PC-9 (cell line): ENCODE results near the gene SLC25A11. TPM values are rescaled to one million over a fixed set of nuclear protein-coding genes. Genes with fewer than 3 reads are reported as not detected.

ENCODE experiments used
- BruUV-seq: library from RNA; stranded (reverse); fragments of 400-500 nt; replicated peaks from 2 replicates; lab custom pipeline; 2021; lab: Mats Ljungman, UMichigan
- CTCF ChIA-PET: fragments of 300-600 bp; sonication (Branson Sonifier 250); formaldehyde crosslinking; loops from one replicate; lab custom pipeline; 2022; ENCODE audit warnings: antibody characterized with exemption; lab: Charles Lee
- POLR2A ChIA-PET: fragments of 300-600 bp; sonication (Branson Sonifier 250); formaldehyde crosslinking; loops from one replicate; lab custom pipeline; 2022; ENCODE audit warnings: antibody characterized with exemption; ENCODE audit not compliant: unreplicated experiment; lab: Charles Lee
- DNase-seq, 2 experiments: peaks; one replicate each; pipeline versions ENCODE4 v3.0.0 to v3.0.0-alpha.2; 2015 to 2022; ENCODE audit warnings: mixed read lengths in 1 of 2
- H2AFZ ChIP-seq: fragments of 200-600 bp; sonication (generic); 2 replicates; pipeline ENCODE4 v1.8.1; 2017; ENCODE audit warnings: antibody characterized with exemption
- H3F3A ChIP-seq: fragments of 200-600 bp; sonication (generic); 2 replicates; pipeline ENCODE4 v1.8.1; 2017; ENCODE audit warnings: antibody characterized with exemption, mild to moderate bottlenecking, low read depth; ENCODE audit not compliant: insufficient read depth
- H3K27ac ChIP-seq: fragments of 200-600 bp; sonication (generic); 2 replicates; pipeline ENCODE4 v1.6.1; 2016; ENCODE audit warnings: mixed run types
- H3K27me3 ChIP-seq: fragments of 200-600 bp; sonication (generic); 2 replicates; pipeline ENCODE4 v1.6.1; 2016; ENCODE audit warnings: low read depth, mixed run types; ENCODE audit not compliant: insufficient read depth
- H3K36me3 ChIP-seq: fragments of 200-600 bp; sonication (generic); 2 replicates; pipeline ENCODE4 v1.6.1; 2016; ENCODE audit warnings: low read depth, mixed run types
- H3K4me1 ChIP-seq: fragments of 200-600 bp; sonication (generic); replicated peaks from 2 replicates; pipeline ENCODE4 v1.6.1; 2016; ENCODE audit warnings: mixed run types; ENCODE audit not compliant: insufficient read depth
- H3K4me2 ChIP-seq: fragments of 200-600 bp; sonication (generic); 2 replicates; pipeline ENCODE4 v1.6.1; 2017; ENCODE audit warnings: mixed run types
- H3K4me3 ChIP-seq: fragments of 200-600 bp; sonication (generic); 2 replicates; pipeline ENCODE4 v1.6.1; 2016; ENCODE audit warnings: mixed run types
- H3K79me2 ChIP-seq: fragments of 200-600 bp; sonication (generic); 2 replicates; pipeline ENCODE4 v1.6.1; 2017; ENCODE audit warnings: low read depth, mixed run types
- H3K9me2 ChIP-seq: fragments of 200-600 bp; sonication (generic); 2 replicates; pipeline ENCODE4 v1.8.1; 2017; ENCODE audit warnings: mild to moderate bottlenecking; ENCODE audit not compliant: insufficient read depth
- H3K9me3 ChIP-seq: fragments of 200-600 bp; sonication (generic); 2 replicates; pipeline ENCODE4 v1.8.1; 2016; ENCODE audit warnings: low read depth; ENCODE audit not compliant: insufficient read depth
- H4K20me1 ChIP-seq: fragments of 200-600 bp; sonication (generic); 2 replicates; pipeline ENCODE4 v1.8.1; 2017; ENCODE audit not compliant: insufficient read depth
- CTCF ChIP-seq: fragments of 200-600 bp; sonication (generic); conservative IDR thresholded peaks from 2 replicates; pipeline ENCODE4 v1.6.1; 2017; ENCODE audit warnings: mixed run types, antibody characterized with exemption, mild to moderate bottlenecking, moderate library complexity
- EZH2 ChIP-seq: fragments of 200-600 bp; sonication (generic); IDR thresholded peaks from 2 replicates; pipeline ENCODE4 v1.8.0; 2017; ENCODE audit warnings: antibody characterized with exemption, low read depth
- intact Hi-C: fragments of 100-400 bp; cut with micrococcal nuclease; formaldehyde crosslinking; loops from one replicate; pipeline ENCODE4 v1.10.0; 2022; ENCODE audit not compliant: unreplicated experiment
- total RNA-seq: library from RNA; stranded (reverse); gene quantifications from 2 replicates; pipeline ENCODE4 v1.2.3, GENCODE V29; 2021

Gene SLC25A11
- total RNA-seq, 1 experiment from 2014 or later = 56.2 TPM

- H3K9me2 ChIP-seq = no peaks in the 10 kb centered on the region
- no peaks in the 10 kb centered on the region for H3K9me3 ChIP-seq
- TSS peak; percentile 62 for BruUV-seq
- intact Hi-C loops = loop anchor here (10.0 kb wide), 1 partner anchor 112 kb away; the partner anchor contains the start of gene MINK1
- peaks cover 92% of the 10 kb centered on the region for H3F3A ChIP-seq
- H3K4me2 ChIP-seq = peak overlapping the region; percentile 84
- H3K4me3 ChIP-seq = peak overlapping the region; percentile 99
- DNase-seq = no peak
- peaks cover 40% of the 10 kb centered on the region for H3K4me1 ChIP-seq
- no peak for TF ChIP-seq CTCF
- no peak for TF ChIP-seq EZH2
- no peak overlapping the region for H2AFZ ChIP-seq
- peaks cover 39% of the 10 kb centered on the region for H4K20me1 ChIP-seq
- peak overlapping the region; percentile 99 for H3K27ac ChIP-seq
- peaks cover 34% of the 10 kb centered on the region for H3K36me3 ChIP-seq
- peaks cover 76% of the 10 kb centered on the region for H3K79me2 ChIP-seq
- POLR2A ChIA-PET = interaction anchor here (0.6 to 3.0 kb wide), 3 partner anchors 21 to 1138 kb away, joined by 4 to 42 read pairs (median 5); partner anchors contain the start of gene SPAG7
- CTCF ChIA-PET = interaction anchor here (0.6 kb wide), 1 partner anchor 86 kb away, joined by 8 read pairs; no protein-coding TSS in a partner anchor
- H3K27me3 ChIP-seq = no peaks in the 10 kb centered on the region
These were observed 6.6 kb upstream of the SLC25A11 start for GRCh38 chr17:4946312-4946976.

GRCh38 chr17:4945944-4946280 is 6.1 kb upstream of the SLC25A11 start:
- Histone ChIP-seq H3K9me3 (no peaks in the 10 kb centered on the region), H4K20me1 (peaks cover 39% of the 10 kb centered on the region), H3K9me2 (no peaks in the 10 kb centered on the region), H2AFZ (no peak overlapping the region), H3K4me1 (peaks cover 39% of the 10 kb centered on the region), H3K27me3 (no peaks in the 10 kb centered on the region), H3K27ac (peak overlapping the region; percentile 99), H3K4me3 (peak overlapping the region; percentile 99), H3K79me2 (peaks cover 78% of the 10 kb centered on the region), H3K36me3 (peaks cover 34% of the 10 kb centered on the region), H3F3A (peaks cover 92% of the 10 kb centered on the region), H3K4me2 (peak overlapping the region; percentile 84)
- intact Hi-C loops = loop anchor here (1.0 to 10.0 kb wide), 2 partner anchors 21 to 111 kb away; partner anchors contain the start of genes MINK1 and SPAG7
- no peak for DNase-seq
- TF ChIP-seq EZH2 (no peak), CTCF (no peak)
- BruUV-seq = no TSS peak
- POLR2A ChIA-PET = interaction anchor here (0.6 to 1.6 kb wide), 3 partner anchors 21 to 1138 kb away, joined by 4 to 7 read pairs (median 5); partner anchors contain the start of gene SPAG7
- CTCF ChIA-PET = interaction anchor here (0.6 kb wide), 1 partner anchor 86 kb away, joined by 8 read pairs; no protein-coding TSS in a partner anchor

- Histone ChIP-seq H2AFZ (no peak overlapping the region), H3K4me1 (peaks cover 33% of the 10 kb centered on the region), H3K27me3 (no peaks in the 10 kb centered on the region), H3K27ac (peak overlapping the region; percentile 99), H3K4me3 (peak overlapping the region; percentile 99; the same call in 1 of the 2 replicates), H4K20me1 (peaks cover 39% of the 10 kb centered on the region), H3K4me2 (peak overlapping the region; percentile 84), H3K9me3 (no peaks in the 10 kb centered on the region), H3K9me2 (no peaks in the 10 kb centered on the region), H3K79me2 (peaks cover 78% of the 10 kb centered on the region), H3F3A (peaks cover 91% of the 10 kb centered on the region), H3K36me3 (peaks cover 34% of the 10 kb centered on the region)
- TF ChIP-seq EZH2 = no peak
- no peak for TF ChIP-seq CTCF
- intact Hi-C loops = loop anchor here (1.0 to 10.0 kb wide), 2 partner anchors 22 to 111 kb away; partner anchors contain the start of genes MINK1 and SPAG7
- ChIA-PET CTCF (interaction anchor here (0.7 kb wide), 2 partner anchors 305 to 613 kb away, joined by 3 read pairs; no protein-coding TSS in a partner anchor), POLR2A (interaction anchor here (0.5 to 1.6 kb wide), 4 partner anchors 8 to 82 kb away, joined by 3 to 8 read pairs (median 5); partner anchors contain the start of gene SPAG7)
- DNase-seq = peak; percentile 90 to 93
- BruUV-seq = no TSS peak
These were observed 5.5 kb upstream of the SLC25A11 start for GRCh38 chr17:4945176-4945943.
